SH-SY5Y (cell line): ENCODE data around the gene ACER1.

Source experiments
- GATA2 ChIP-seq: IDR thresholded peaks from 2 replicates; pipeline ENCODE4 v1.6.1; 2011; ENCODE audit warnings: mild to moderate bottlenecking, low read depth, low read length
- GATA3 ChIP-seq: IDR thresholded peaks from 2 replicates; pipeline ENCODE4 v1.6.1; 2011; ENCODE audit warnings: low read depth, mild to moderate bottlenecking, low read length, moderate library complexity

DNA sequence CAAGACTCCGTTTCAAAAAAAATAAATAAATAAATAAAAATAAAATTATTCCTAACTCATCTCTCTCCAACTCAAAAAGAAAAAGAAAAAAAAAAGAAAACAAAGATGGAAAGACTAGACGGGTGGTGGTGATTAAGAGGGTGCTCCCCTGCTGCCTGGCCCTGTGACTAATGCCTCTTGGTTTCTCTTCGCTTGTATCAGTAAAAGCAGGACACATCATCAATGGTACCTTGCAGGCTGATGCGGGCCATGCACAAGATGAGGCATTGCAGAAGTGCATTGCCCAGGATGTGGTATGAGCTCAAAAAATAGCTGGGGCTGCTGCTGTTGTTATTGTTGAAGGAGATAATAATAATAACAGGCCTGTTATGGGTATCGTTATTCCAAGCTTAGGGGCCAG, 14.6 kb downstream of the ACER1 start:
- no peak for TF ChIP-seq GATA2
- TF ChIP-seq GATA3 = no peak
